PC-9 (cell line): Measurements from ENCODE around the gene OR2AG2.

Experiments
- CTCF ChIP-seq: fragments of 200-600 bp; sonication (generic); conservative IDR thresholded peaks from 2 replicates; pipeline ENCODE4 v1.6.1; 2017; ENCODE audit warnings: mixed run types, antibody characterized with exemption, mild to moderate bottlenecking, moderate library complexity
- EZH2 ChIP-seq: fragments of 200-600 bp; sonication (generic); IDR thresholded peaks from 2 replicates; pipeline ENCODE4 v1.8.0; 2017; ENCODE audit warnings: antibody characterized with exemption, low read depth

GRCh38 chr11:6745465-6746015, 26.2 kb downstream of the OR2AG2 start:
- TF ChIP-seq EZH2 (no peak), CTCF (no peak)
